ENCODE measurements around the gene RTN4RL1.
A peak's percentile ranks its signal among the peaks of the same experiment; 100 is the strongest.

Gene RTN4RL1

DNA sequence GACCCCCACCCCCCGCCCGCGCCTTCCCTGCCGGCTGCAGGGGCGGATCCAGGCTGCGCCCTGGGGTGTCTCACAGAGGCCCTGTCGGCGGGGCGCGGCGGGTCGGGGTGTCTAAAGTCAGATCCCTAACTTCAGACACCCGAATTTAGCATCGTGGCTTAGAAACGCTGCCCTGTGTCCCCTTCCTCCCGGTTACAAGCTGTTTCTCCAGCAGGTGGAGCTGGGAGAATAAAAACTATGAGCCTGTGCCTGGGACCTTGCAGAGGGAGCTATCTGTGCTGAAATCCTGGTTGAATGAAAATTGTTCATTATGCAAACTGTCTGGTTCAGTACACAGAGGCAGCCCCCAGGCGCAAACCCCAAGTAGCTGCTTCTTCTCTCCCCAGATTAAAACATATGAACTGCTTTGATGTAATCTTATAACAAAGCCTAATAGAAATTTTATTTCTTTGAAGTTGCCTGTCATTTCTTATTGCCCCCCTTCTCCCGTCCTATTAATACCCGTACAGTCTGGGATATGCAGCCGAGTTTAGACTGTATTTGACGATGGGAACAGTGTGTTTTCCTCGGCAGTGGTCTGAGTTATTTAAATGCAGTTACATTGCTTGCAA is 116.3 kb downstream of the RTN4RL1 start:
- no peak overlapping the region for H3K4ac ChIP-seq (ENCODE audit: low read depth in 1 of 2, low read length in 2 of 2)
- H3K79me1 ChIP-seq (replicated peaks; ENCODE audit: low read length, poor library complexity, severe bottlenecking): no peaks in the 10 kb centered on the region
- no peak overlapping the region for H2AK5ac ChIP-seq (ENCODE audit: low read length, severe bottlenecking)
- no peak overlapping the region for H2BK5ac ChIP-seq (ENCODE audit: low read depth, low read length, poor library complexity, severe bottlenecking)
- peaks cover 7% of the 10 kb centered on the region for H3K4me1 ChIP-seq (ENCODE audit: control insufficient read depth, insufficient read depth, low read depth, low read length)
- H3K27ac ChIP-seq (ENCODE audit: low read length, poor library complexity, severe bottlenecking): no peak overlapping the region
- H2AFZ ChIP-seq (ENCODE audit: low read depth, low read length): no peak overlapping the region
- no peaks in the 10 kb centered on the region for H3K9me3 ChIP-seq (ENCODE audit: control insufficient read depth, low read length)
- peak overlapping the region; percentile 82 for H3K4me2 ChIP-seq (ENCODE audit: low read length, poor library complexity, severe bottlenecking)
- DNase-seq: peak; percentile 77
- no peak overlapping the region for H3K18ac ChIP-seq (ENCODE audit: low read depth in 1 of 2, low read length in 2 of 2)
- H4K8ac ChIP-seq (ENCODE audit: low read length): no peak overlapping the region
- no peak overlapping the region for H2BK15ac ChIP-seq (ENCODE audit: low read depth, poor library complexity, severe bottlenecking)
- H3K4me3 ChIP-seq (ENCODE audit: insufficient read depth in 1 of 2, low read depth in 1 of 2, low read length in 2 of 2): peak overlapping the region; percentile 31 to 71
- peaks cover 80 to 94% of the 10 kb centered on the region in 2 experiments for H3K27me3 ChIP-seq (ENCODE audit: control insufficient read depth in 1 of 2, insufficient read depth in 1 of 2, low read length in 2 of 2)
- peak overlapping the region in 1 of 2 experiments; percentile 77 for H3K23ac ChIP-seq (ENCODE audit: low read length in 2 of 2)
- peak overlapping the region; percentile 36 for H3K9ac ChIP-seq (ENCODE audit: low read length)
- no peaks in the 10 kb centered on the region for H3K36me3 ChIP-seq (ENCODE audit: control insufficient read depth in 1 of 2, insufficient read depth in 2 of 2, low read depth in 1 of 2, low read length in 2 of 2)
- no peak overlapping the region for H3K14ac ChIP-seq (ENCODE audit: low read length in 2 of 2)
- no peak overlapping the region for H2BK120ac ChIP-seq (ENCODE audit: low read depth, low read length)
- H4K91ac ChIP-seq (ENCODE audit: low read length): no peak overlapping the region
- no peak overlapping the region for H2BK12ac ChIP-seq (ENCODE audit: low read length in 2 of 2)
- whole genome bisulfite sequencing: 13% methylated on average over 14 of the region's 22 CpGs

DNA sequence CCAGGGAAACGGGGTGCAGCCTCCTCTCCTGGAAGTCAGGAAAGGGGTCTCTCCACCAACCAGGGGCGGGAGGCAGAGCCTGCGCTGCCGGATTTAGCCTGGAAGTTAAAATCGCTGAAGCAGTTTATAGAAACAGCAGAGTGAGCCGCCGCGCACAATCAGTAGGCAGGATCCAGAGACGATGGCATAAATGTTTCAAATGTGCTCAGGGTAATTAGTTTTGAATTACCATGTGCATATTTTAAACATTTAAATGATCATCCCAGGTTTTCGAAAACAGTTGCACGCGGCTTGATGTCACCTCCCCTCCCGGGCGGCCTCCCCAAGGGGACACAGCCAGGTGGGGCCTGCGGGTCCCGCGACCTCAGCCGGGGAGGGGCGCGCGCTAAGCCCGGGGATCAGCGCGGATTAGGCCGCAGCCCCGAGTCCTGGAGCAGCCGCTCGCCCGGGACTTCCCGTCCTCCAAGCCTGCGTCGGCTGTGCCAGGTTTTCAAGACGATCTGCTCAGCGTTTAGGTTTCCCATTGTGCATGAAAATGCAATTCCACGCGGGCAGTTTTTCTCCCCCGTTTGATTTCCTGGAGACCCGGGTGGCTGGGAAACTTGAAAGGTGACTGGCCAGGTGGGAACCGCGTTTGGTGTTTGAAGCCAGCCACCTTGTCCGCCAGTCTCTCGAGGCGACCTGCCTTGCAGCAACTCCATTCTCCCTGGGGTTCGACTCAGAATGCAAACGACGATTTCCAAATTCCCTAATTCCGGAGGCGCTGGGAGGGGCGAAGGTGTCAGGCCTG is 117.0 kb downstream of the RTN4RL1 start:
- H2BK120ac ChIP-seq (ENCODE audit: low read depth, low read length): no peak overlapping the region
- H4K91ac ChIP-seq (ENCODE audit: low read length): no peak overlapping the region
- peak overlapping the region in 1 of 2 experiments; percentile 77 for H3K23ac ChIP-seq (ENCODE audit: low read length in 2 of 2)
- H3K4me2 ChIP-seq (ENCODE audit: low read length, poor library complexity, severe bottlenecking): peak overlapping the region; percentile 82
- peak overlapping the region; percentile 36 for H3K9ac ChIP-seq (ENCODE audit: low read length)
- H3K4me3 ChIP-seq (ENCODE audit: insufficient read depth in 1 of 2, low read depth in 1 of 2, low read length in 2 of 2): peak overlapping the region; percentile 36 to 71
- no peaks in the 10 kb centered on the region for H3K36me3 ChIP-seq (ENCODE audit: control insufficient read depth in 1 of 2, insufficient read depth in 2 of 2, low read depth in 1 of 2, low read length in 2 of 2)
- H3K27ac ChIP-seq (ENCODE audit: low read length, poor library complexity, severe bottlenecking): no peak overlapping the region
- no peak overlapping the region for H3K18ac ChIP-seq (ENCODE audit: low read depth in 1 of 2, low read length in 2 of 2)
- peaks cover 73 to 89% of the 10 kb centered on the region in 2 experiments for H3K27me3 ChIP-seq (ENCODE audit: control insufficient read depth in 1 of 2, insufficient read depth in 1 of 2, low read length in 2 of 2)
- no peak overlapping the region for H2BK15ac ChIP-seq (ENCODE audit: low read depth, poor library complexity, severe bottlenecking)
- H3K4me1 ChIP-seq (ENCODE audit: control insufficient read depth, insufficient read depth, low read depth, low read length): peaks cover 7% of the 10 kb centered on the region
- H3K9me3 ChIP-seq (ENCODE audit: control insufficient read depth, low read length): no peaks in the 10 kb centered on the region
- no peak overlapping the region for H3K14ac ChIP-seq (ENCODE audit: low read length in 2 of 2)
- WGBS: 16% methylated on average over 45 of the region's 49 CpGs
- H4K8ac ChIP-seq (ENCODE audit: low read length): no peak overlapping the region
- H3K4ac ChIP-seq (ENCODE audit: low read depth in 1 of 2, low read length in 2 of 2): no peak overlapping the region
- H2BK5ac ChIP-seq (ENCODE audit: low read depth, low read length, poor library complexity, severe bottlenecking): no peak overlapping the region
- no peak overlapping the region for H2AFZ ChIP-seq (ENCODE audit: low read depth, low read length)
- H2BK12ac ChIP-seq (ENCODE audit: low read length in 2 of 2): no peak overlapping the region
- no peaks in the 10 kb centered on the region for H3K79me1 ChIP-seq (replicated peaks; ENCODE audit: low read length, poor library complexity, severe bottlenecking)
- H2AK5ac ChIP-seq (ENCODE audit: low read length, severe bottlenecking): no peak overlapping the region
- DNase-seq: peak; percentile 32

DNA sequence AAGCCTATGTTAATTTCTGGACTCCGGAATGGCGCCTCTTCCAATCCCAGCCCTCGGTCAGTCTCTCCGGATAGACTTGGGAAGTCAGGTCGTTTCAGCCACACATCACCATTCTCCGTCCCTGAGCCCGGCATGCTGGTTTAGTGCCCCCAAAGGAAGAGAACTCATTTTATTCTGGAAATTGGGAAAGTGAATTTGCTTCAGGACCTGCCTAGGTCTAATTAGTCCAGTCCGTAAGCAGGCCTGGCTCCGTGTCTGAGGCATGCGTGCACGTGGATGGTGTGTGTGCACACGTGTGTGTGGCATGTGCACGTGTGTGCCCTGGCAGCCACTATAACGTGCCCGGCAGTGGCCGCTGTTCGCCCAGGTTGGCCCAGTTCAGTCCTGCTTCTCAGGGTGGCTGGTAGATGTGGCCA is 117.9 kb downstream of the RTN4RL1 start:
- Histone ChIP-seq H3K14ac (ENCODE audit: low read length in 2 of 2) (no peak overlapping the region), H3K27me3 (ENCODE audit: control insufficient read depth in 1 of 2, insufficient read depth in 1 of 2, low read length in 2 of 2) (peaks cover 68 to 82% of the 10 kb centered on the region in 2 experiments), H2BK15ac (ENCODE audit: low read depth, poor library complexity, severe bottlenecking) (no peak overlapping the region), H3K79me1 (replicated peaks; ENCODE audit: low read length, poor library complexity, severe bottlenecking) (no peaks in the 10 kb centered on the region), H3K18ac (ENCODE audit: low read depth in 1 of 2, low read length in 2 of 2) (no peak overlapping the region), H2BK120ac (ENCODE audit: low read depth, low read length) (no peak overlapping the region), H3K4me3 (ENCODE audit: insufficient read depth in 1 of 2, low read depth in 1 of 2, low read length in 2 of 2) (no peak overlapping the region), H3K27ac (ENCODE audit: low read length, poor library complexity, severe bottlenecking) (no peak overlapping the region), H3K4me1 (ENCODE audit: control insufficient read depth, insufficient read depth, low read depth, low read length) (peaks cover 7% of the 10 kb centered on the region), H3K23ac (ENCODE audit: low read length in 2 of 2) (no peak overlapping the region), H3K9ac (ENCODE audit: low read length) (no peak overlapping the region), H2AK5ac (ENCODE audit: low read length, severe bottlenecking) (no peak overlapping the region), H3K4ac (ENCODE audit: low read depth in 1 of 2, low read length in 2 of 2) (no peak overlapping the region), H4K8ac (ENCODE audit: low read length) (no peak overlapping the region), H2BK12ac (ENCODE audit: low read length in 2 of 2) (no peak overlapping the region), H2AFZ (ENCODE audit: low read depth, low read length) (no peak overlapping the region), H3K36me3 (ENCODE audit: control insufficient read depth in 1 of 2, insufficient read depth in 2 of 2, low read depth in 1 of 2, low read length in 2 of 2) (no peaks in the 10 kb centered on the region), H4K91ac (ENCODE audit: low read length) (no peak overlapping the region), H3K4me2 (ENCODE audit: low read length, poor library complexity, severe bottlenecking) (no peak overlapping the region), H3K9me3 (ENCODE audit: control insufficient read depth, low read length) (no peaks in the 10 kb centered on the region), H2BK5ac (ENCODE audit: low read depth, low read length, poor library complexity, severe bottlenecking) (no peak overlapping the region)
- DNase-seq: no peak
- WGBS: 83% methylated on average over 13 of the region's 17 CpGs

DNA sequence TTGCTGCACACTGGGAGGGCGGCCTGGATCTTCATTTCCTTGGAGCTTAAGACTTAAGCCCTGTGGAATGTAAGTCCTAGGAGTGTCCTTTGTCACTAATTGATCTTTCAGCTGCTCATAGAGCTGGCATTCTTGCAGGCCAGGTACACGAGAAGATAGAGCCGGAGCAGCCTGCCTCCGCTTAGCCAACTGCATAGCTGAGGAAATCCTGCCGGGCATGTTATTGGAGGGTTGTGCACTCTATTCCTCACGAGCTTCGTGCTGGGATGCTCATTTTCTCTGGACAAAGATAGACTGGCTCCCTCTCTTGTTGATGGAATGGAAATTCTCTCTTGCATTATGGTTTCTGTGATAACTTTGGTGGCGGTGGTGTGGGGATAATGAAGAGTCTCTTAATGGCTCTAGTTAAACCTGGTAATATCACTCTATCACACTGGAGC is 118.5 kb downstream of the RTN4RL1 start:
- Histone ChIP-seq H3K4me1 (ENCODE audit: control insufficient read depth, insufficient read depth, low read depth, low read length) (peaks cover 7% of the 10 kb centered on the region), H2BK5ac (ENCODE audit: low read depth, low read length, poor library complexity, severe bottlenecking) (no peak overlapping the region), H3K18ac (ENCODE audit: low read depth in 1 of 2, low read length in 2 of 2) (no peak overlapping the region), H2BK120ac (ENCODE audit: low read depth, low read length) (no peak overlapping the region), H2AFZ (ENCODE audit: low read depth, low read length) (no peak overlapping the region), H3K36me3 (ENCODE audit: control insufficient read depth in 1 of 2, insufficient read depth in 2 of 2, low read depth in 1 of 2, low read length in 2 of 2) (no peaks in the 10 kb centered on the region), H3K4me2 (ENCODE audit: low read length, poor library complexity, severe bottlenecking) (no peak overlapping the region), H3K27me3 (ENCODE audit: control insufficient read depth in 1 of 2, insufficient read depth in 1 of 2, low read length in 2 of 2) (peaks cover 62 to 77% of the 10 kb centered on the region in 2 experiments), H3K14ac (ENCODE audit: low read length in 2 of 2) (no peak overlapping the region), H3K79me1 (replicated peaks; ENCODE audit: low read length, poor library complexity, severe bottlenecking) (no peaks in the 10 kb centered on the region), H3K23ac (ENCODE audit: low read length in 2 of 2) (no peak overlapping the region), H3K9me3 (ENCODE audit: control insufficient read depth, low read length) (no peaks in the 10 kb centered on the region), H3K4ac (ENCODE audit: low read depth in 1 of 2, low read length in 2 of 2) (no peak overlapping the region), H3K9ac (ENCODE audit: low read length) (no peak overlapping the region), H3K27ac (ENCODE audit: low read length, poor library complexity, severe bottlenecking) (no peak overlapping the region), H2BK15ac (ENCODE audit: low read depth, poor library complexity, severe bottlenecking) (no peak overlapping the region), H2BK12ac (ENCODE audit: low read length in 2 of 2) (no peak overlapping the region), H4K91ac (ENCODE audit: low read length) (no peak overlapping the region), H2AK5ac (ENCODE audit: low read length, severe bottlenecking) (no peak overlapping the region), H3K4me3 (ENCODE audit: insufficient read depth in 1 of 2, low read depth in 1 of 2, low read length in 2 of 2) (no peak overlapping the region), H4K8ac (ENCODE audit: low read length) (no peak overlapping the region)
- DNase-seq: no peak
- 82% methylated on average over 8 of the region's 8 CpGs for WGBS

All from mesenchymal stem cell (in vitro differentiated cells and primary cell).